ENCODE measurements around the gene PRKD2. TPM values are rescaled to one million over a fixed set of nuclear protein-coding genes. Genes with fewer than 3 reads are reported as not detected.

The PRKD2 gene
- total and polyA plus RNA-seq, 4 donors: 7.3 to 14.4 (median 9.3) TPM

DNA sequence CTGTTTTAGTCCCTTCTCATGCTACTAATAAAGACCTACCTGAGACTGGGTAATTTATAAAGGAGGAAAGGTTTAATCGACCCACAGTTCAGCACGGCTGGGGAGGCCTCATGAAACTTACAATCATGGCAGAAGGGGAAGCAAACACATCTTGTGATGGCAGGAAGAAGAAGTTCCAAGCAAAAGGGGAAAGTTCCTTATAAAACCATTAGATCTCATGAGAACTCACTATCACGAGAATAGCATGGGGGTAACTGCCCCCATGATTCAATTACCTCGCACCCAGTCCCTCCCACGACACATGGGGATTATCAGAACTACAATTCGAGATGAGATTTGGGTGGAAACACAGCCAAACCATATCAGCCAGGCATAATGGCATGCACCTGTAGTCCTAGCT, 42.3 kb upstream of the PRKD2 start:
- 87% methylated on average over 6 of the region's 6 CpGs for WGBS
- Histone ChIP-seq H3K4me1 (ENCODE audit: control insufficient read depth in 4 of 4, insufficient read depth in 4 of 4, low read length in 3 of 4) (peaks cover 1 to 6% (median 3%) of the 10 kb centered on the region in 4 donors), H3K27me3 (ENCODE audit: control insufficient read depth in 4 of 4, insufficient read depth in 4 of 4, low read length in 3 of 4) (no peaks in the 10 kb centered on the region), H3K9ac (ENCODE audit: low read depth in 1 of 2, low read length in 2 of 2) (no peak overlapping the region), H3K4me3 (ENCODE audit: low read depth in 1 of 3, low read length in 3 of 3) (no peak overlapping the region), H3K9me3 (ENCODE audit: control insufficient read depth in 4 of 4, low read length in 3 of 4) (no peaks in the 10 kb centered on the region), H3K36me3 (ENCODE audit: control insufficient read depth in 4 of 4, insufficient read depth in 3 of 4, low read depth in 1 of 4, low read length in 3 of 4) (peaks cover 0 to 2% (median 0%) of the 10 kb centered on the region in 4 donors), H3K27ac (ENCODE audit: low read depth in 1 of 2, low read length in 2 of 2) (no peak overlapping the region)
- DNase-seq (ENCODE audit: low spot score): no peak
- TF ChIP-seq, protein P1, sequence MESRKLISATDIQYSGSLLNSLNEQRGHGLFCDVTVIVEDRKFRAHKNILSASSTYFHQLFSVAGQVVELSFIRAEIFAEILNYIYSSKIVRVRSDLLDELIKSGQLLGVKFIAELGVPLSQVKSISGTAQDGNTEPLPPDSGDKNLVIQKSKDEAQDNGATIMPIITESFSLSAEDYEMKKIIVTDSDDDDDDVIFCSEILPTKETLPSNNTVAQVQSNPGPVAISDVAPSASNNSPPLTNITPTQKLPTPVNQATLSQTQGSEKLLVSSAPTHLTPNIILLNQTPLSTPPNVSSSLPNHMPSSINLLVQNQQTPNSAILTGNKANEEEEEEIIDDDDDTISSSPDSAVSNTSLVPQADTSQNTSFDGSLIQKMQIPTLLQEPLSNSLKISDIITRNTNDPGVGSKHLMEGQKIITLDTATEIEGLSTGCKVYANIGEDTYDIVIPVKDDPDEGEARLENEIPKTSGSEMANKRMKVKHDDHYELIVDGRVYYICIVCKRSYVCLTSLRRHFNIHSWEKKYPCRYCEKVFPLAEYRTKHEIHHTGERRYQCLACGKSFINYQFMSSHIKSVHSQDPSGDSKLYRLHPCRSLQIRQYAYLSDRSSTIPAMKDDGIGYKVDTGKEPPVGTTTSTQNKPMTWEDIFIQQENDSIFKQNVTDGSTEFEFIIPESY (IDR thresholded peaks at IDR 0.05): no peak
- TF ChIP-seq NR2F2 (IDR thresholded peaks at IDR 0.05) (no peak), JUND (IDR thresholded peaks at IDR 0.05) (no peak), YY1 (IDR thresholded peaks at IDR 0.05) (no peak), HNF4A (conservative IDR thresholded peaks at IDR 0.05) (no peak), CTCF (IDR thresholded peaks at IDR 0.05; ENCODE audit: low read depth, low read length, missing input control) (no peak), HNF4G (IDR thresholded peaks at IDR 0.05) (no peak), TAF1 (conservative IDR thresholded peaks at IDR 0.05) (no peak), RXRA (IDR thresholded peaks at IDR 0.05) (no peak), EGR1 (IDR thresholded peaks at IDR 0.05; ENCODE audit: low read depth in 2 of 2) (no peak), GABPA (IDR thresholded peaks at IDR 0.05 in 1 of 2, conservative IDR thresholded peaks at IDR 0.05 in 1 of 2) (no peak), FOXA2 (IDR thresholded peaks at IDR 0.05) (no peak), FOXA1 (IDR thresholded peaks at IDR 0.05) (no peak), RAD21 (IDR thresholded peaks at IDR 0.05) (no peak), ATF3 (IDR thresholded peaks at IDR 0.05) (no peak), SP1 (IDR thresholded peaks at IDR 0.05) (no peak)
- TF ChIP-seq, protein P2, sequence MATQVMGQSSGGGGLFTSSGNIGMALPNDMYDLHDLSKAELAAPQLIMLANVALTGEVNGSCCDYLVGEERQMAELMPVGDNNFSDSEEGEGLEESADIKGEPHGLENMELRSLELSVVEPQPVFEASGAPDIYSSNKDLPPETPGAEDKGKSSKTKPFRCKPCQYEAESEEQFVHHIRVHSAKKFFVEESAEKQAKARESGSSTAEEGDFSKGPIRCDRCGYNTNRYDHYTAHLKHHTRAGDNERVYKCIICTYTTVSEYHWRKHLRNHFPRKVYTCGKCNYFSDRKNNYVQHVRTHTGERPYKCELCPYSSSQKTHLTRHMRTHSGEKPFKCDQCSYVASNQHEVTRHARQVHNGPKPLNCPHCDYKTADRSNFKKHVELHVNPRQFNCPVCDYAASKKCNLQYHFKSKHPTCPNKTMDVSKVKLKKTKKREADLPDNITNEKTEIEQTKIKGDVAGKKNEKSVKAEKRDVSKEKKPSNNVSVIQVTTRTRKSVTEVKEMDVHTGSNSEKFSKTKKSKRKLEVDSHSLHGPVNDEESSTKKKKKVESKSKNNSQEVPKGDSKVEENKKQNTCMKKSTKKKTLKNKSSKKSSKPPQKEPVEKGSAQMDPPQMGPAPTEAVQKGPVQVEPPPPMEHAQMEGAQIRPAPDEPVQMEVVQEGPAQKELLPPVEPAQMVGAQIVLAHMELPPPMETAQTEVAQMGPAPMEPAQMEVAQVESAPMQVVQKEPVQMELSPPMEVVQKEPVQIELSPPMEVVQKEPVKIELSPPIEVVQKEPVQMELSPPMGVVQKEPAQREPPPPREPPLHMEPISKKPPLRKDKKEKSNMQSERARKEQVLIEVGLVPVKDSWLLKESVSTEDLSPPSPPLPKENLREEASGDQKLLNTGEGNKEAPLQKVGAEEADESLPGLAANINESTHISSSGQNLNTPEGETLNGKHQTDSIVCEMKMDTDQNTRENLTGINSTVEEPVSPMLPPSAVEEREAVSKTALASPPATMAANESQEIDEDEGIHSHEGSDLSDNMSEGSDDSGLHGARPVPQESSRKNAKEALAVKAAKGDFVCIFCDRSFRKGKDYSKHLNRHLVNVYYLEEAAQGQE (IDR thresholded peaks at IDR 0.05): no peak
- TF ChIP-seq, protein P3, sequence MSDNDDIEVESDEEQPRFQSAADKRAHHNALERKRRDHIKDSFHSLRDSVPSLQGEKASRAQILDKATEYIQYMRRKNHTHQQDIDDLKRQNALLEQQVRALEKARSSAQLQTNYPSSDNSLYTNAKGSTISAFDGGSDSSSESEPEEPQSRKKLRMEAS (IDR thresholded peaks at IDR 0.05): no peak

Measured in liver (tissue), 9 donors.